Measurements from ENCODE around the gene MTHFD1L.

DNA sequence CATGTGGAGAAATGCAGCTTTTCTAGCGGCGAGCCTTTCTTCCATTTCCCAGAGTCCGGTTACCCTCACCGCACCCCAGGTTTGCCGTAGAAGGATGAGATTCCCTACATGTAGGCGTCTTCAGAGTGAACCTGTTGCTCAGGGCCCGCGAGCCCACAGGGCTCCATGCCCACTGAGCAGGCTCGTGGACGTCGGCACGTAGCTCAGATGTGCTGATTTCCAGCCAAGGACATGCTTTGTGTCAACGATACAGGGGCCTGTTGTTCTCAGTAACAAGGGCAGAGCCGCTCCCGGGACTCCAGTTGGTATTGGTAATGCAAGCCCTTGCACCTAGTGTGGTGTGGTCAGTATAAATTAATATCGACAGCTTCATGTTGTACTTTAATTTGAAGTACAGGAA is 159.6 kb downstream of the MTHFD1L start:
- TF ChIP-seq, protein P1, sequence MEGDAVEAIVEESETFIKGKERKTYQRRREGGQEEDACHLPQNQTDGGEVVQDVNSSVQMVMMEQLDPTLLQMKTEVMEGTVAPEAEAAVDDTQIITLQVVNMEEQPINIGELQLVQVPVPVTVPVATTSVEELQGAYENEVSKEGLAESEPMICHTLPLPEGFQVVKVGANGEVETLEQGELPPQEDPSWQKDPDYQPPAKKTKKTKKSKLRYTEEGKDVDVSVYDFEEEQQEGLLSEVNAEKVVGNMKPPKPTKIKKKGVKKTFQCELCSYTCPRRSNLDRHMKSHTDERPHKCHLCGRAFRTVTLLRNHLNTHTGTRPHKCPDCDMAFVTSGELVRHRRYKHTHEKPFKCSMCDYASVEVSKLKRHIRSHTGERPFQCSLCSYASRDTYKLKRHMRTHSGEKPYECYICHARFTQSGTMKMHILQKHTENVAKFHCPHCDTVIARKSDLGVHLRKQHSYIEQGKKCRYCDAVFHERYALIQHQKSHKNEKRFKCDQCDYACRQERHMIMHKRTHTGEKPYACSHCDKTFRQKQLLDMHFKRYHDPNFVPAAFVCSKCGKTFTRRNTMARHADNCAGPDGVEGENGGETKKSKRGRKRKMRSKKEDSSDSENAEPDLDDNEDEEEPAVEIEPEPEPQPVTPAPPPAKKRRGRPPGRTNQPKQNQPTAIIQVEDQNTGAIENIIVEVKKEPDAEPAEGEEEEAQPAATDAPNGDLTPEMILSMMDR (IDR thresholded peaks at IDR 0.05; ENCODE audit: low read depth, low read length, poor library complexity, severe bottlenecking), result no peak
- TF ChIP-seq EZH2phosphoT487 (IDR thresholded peaks at IDR 0.05; ENCODE audit: borderline replicate concordance, low read length), result no peak

Measured in DOHH2 (cell line).